Measurements from ENCODE around the gene PLEKHM3.

PLEKHM3 gene

DNA sequence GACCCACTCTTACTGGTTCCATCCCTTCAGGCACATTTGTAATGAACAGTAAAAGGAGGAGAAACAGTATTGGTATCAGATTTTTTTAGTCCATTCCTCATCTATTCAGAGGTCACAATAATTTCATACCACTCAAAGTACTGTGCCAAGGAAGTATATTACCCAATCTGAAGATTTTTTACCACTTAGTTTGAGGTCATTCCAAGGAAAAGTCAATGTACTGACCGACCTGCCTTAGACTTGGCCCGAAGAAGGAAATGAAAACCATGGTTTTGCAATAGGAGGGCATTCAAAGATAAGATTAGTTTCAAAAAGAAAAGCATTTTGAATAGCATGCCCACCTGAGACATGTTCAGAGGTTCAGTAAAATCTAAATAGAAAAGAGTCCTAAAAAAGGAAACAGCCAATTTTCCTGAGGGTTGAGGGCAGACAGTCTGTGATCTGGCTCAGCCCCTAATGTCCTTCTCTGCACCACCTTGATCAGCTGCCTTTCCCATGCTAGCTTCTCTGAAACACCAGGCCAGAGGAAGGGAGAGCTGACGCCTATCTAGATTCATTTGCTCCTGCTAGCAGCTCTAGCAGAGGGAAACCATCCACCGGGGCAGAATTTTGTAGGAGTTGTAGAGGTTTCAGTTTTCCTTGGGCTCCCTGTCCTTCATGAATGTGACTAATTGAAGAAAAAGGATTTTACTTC lies 148.3 kb downstream of the PLEKHM3 start:
- DNase-seq = no peak

- no peak for DNase-seq
These were observed 149.7 kb downstream of the PLEKHM3 start for GRCh38 chr2:207875473-207876212.

DNA sequence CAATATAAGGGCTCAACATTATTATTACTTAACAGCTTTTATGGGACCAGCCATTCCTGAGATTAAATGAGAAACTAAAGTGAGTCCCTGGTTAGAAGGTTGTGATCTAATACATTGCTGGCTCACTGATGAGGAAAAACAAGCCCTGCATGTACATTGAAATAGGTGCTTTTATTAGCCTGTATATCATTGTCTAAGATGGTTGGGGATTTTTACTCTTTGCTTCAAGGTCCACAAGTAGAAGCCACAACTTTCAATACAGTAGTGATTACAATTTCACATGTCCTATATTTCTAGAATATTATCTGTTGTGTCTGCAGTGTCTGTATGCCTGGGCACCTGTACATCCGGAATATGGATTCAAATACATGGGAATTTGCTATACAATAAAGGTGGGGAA lies 151.5 kb downstream of the PLEKHM3 start:
- no peak for DNase-seq

DNA sequence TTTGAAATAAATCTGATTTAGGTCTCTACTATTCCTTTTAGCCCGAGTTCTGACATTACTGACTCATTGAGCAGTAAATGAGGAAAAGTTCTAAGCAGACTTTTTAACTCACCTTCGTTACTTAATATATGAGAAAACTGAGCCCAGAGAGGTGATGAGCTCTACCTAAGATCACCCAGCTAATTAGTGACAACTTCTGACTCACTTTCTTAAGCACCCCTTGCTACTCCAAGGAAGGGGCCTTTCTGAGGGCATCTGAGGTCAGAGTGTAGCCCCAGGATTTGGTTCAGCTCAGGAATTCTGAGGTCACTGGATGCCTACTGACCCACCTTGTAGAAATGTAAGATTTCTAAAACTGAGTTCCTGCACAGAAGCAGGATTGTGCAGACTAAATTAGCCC lies 153.4 kb downstream of the PLEKHM3 start:
- DNase-seq = no peak

DNA sequence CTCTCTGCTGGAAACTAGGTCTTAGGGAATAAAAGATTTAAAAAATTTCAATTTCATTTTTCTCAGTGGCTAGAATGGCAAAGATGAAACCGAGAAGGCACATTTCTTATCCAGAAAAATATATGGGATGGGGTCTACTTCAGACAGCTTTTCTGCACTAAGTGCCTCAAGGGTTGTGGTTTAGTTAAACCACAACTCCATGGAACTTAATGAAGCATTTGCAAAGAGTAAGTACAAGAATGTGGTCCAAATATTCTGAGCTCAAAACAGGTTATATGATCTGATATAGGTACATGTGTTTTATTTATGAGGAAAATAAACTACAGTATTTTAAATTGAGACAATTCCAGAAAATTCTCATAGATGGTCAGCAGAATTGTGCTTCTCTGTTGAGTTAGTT lies 153.8 kb downstream of the PLEKHM3 start:
- DNase-seq = no peak

- no peak for DNase-seq
These were observed 154.5 kb downstream of the PLEKHM3 start for GRCh38 chr2:207870814-207871213.

DNA sequence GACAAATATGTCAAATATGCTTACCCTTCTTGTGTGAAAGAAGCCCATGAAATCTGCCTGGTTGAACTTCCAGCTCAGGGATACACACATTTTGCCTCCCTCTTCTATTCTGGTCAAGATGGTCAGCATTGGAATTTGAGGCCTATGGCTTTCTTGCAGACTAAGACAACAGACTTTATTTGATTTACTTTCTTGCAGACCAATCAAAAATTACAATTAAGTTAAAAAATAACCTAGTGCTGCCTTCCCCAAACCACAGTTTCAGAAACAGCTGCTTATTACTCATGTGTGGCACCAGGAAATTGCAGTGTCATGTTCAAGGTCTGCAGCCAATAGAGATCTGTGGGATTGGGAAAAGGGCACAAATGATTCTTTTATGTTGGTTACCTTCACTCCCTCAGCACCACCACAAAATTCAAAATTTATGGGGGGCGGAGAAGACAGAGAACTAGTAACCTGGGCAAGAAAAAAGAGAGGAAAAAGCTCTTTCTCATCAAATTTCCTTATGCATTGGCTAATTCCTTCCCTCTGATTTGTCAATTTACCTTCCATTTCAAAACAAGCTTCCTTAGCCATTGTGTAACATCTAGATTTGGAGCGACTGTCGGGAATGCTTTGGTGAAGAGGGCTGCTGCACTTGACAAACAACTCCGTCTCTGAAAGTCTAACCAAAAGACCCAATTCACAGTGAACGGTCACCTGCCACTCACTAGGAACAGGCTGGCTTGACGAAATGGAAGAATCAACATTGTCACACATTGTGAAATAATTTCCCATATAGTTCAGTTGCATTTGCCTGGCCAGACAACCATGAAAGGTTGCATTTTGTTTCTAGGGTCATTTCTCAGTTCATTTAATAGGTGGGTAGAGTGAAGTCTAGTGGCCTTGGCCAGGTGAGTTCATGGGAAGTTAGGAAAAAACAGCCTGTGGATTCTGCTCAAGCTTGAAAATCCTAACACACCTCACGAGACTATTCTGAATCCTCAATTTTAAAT lies 155.2 kb downstream of the PLEKHM3 start:
- DNase-seq = no peak

- no peak for DNase-seq
These were observed 156.3 kb downstream of the PLEKHM3 start for GRCh38 chr2:207868855-207869596.

DNA sequence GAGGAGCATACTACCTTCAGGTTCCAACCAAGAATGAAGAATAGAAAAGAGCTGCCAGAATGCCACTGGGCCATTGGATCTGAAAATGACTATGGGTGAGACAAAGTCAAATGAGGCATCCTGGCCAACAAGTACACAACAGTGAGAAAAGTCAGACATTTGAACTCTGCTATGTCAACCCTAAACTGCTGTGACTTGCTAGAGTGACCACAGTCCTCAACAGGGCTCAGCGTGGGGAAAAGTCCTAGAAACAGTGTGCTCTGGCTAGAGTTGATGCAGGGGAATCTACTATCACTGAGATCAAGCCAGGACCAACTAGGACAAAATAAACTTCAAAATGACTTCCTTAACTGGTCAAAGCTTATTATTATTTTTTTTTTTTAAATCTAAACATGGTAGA lies 157.4 kb downstream of the PLEKHM3 start:
- no peak for DNase-seq

- DNase-seq = no peak
These were observed 158.3 kb downstream of the PLEKHM3 start for GRCh38 chr2:207867056-207867455.

GRCh38 chr2:207865210-207865609 lies 160.1 kb downstream of the PLEKHM3 start:
- DNase-seq = no peak

GRCh38 chr2:207863345-207863744 lies 162.0 kb downstream of the PLEKHM3 start:
- DNase-seq = no peak

DNA sequence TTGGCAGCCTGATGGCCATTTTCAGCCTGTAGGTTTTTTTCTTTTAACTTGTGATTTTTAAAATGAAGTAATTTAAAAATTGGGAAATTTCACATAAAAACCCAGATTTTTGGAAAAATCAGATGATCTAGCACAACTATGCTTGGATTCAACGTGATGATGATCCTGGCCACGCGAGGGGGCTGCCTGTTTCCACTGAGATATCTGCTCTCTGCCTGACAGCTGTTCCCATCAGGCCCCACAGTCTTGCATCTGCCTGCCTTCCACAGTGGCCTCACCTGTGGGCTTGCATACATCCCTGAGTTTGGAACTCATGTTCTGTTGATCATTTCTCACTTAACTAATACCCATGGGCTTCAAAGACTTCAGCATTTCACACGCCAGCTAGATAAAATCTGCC lies 163.5 kb downstream of the PLEKHM3 start:
- no peak for DNase-seq

- no peak for DNase-seq
These were observed 164.6 kb downstream of the PLEKHM3 start for GRCh38 chr2:207860685-207861084.

DNA sequence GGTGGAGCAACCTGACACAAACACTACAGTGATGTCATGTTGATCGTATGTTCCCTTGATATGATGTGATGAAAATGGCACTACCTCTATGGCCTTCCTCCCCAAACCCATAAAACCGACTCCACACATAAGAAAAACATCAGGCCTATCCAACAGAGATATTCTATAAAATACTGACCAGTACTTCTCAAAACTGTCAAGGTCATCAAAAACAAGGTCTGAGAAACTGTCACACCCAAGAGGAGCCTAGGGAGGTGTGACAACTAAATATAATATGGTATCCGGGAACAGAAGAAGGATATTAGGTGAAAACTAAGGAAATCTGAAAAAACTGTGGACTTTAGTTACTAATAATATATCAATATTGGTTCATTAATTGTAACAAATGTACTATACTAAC lies 169.7 kb downstream of the PLEKHM3 start:
- no peak for DNase-seq

DNA sequence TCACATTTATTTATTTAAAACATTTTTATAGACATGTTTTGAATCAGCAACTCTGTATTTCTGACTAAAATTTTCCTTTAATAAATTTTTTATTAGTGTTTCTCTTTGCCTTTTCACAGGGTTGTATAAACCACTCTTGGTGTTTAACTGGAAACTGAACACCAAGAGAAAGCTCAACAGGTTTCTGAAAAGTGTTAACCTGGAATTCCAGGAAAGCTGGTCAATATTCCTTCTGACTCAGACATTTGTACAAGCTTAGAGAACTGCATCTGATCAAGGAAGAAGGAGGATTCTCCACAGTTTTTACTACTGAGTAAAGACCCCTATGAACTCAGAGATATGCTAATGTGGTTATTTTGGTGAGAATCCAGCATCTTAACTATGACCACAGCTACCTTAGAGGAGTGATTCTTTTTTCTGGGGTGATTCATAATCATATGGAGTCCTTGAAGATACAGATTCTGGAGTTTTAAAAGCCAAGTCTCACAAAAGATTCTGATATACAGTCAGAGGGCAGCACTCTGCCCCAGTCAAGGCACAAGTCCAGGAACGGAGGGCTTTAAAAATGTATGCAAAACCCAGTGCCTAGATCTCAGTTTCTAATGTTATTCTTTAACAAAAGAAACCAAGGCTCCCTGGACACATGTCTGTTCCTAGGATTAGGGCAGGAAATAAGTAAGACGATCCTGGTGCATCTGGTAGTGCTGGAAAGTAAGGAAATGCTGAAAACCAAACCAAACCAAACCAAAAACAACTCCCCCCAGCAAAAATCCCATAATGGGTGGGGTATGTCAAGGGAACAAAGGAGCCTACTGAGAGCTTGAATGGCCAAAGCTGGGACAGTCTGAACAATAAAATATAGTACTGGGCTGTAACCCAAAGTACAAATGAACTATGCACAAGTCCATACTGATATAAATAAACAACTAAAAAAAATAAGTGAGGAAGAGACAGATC lies 170.6 kb downstream of the PLEKHM3 start:
- DNase-seq = no peak

- no peak for DNase-seq
These were observed 172.5 kb downstream of the PLEKHM3 start for GRCh38 chr2:207852791-207853190.

DNA sequence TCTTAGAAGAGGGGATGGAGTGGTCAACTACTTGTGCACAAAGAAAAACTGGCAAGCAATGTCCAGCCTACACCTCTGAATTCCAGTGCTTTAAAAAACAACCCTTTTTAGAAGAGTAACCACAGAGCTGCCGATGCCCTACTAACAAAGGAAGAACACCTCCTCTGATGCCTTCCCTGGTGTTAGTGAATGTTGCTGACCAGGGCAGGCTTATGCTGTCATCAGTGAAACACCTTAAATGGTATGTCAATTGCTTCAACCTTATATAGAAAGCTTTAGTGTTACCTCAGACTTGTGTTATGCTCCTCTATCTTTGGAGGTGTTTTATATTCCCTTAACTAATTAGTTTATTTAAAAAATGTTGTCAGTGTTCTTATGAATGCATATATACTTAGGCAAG lies 175.9 kb downstream of the PLEKHM3 start:
- no peak for DNase-seq

GRCh38 chr2:207848545-207848928 lies 176.8 kb downstream of the PLEKHM3 start:
- DNase-seq = no peak

DNA sequence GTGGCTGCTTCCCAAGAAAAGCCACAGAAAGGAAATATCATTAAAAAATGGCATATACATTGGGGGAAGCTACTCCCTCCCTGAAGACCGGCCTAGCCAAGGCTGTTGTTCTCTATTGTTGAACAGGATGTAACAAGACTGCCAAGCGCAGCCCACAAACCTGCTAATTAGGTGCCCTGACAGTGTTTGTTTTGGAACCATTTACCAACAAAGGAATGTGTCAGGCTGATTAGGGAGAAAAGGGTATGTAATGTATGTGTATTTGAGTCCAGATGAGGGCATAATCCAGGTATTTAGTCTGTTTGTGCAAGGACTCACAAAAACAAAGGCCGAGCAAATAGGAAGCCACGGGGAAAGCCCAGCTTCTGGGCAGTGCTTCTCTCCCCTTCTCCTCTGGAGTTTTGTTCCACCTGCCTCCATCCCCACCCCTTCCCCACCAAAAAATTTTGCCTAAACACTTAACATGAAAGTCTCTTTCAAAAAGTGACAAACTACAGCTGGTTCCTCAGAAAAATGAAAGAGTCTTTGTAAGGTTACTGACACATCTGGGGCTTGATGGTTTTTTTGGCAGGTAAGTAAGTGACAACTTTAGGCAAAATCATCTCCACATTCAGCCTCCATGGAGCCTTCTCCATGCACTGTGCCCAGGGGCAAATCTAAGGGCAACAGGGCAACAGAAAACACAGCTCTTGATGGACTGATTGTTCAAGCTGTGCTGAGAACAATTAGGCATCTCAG lies 177.4 kb downstream of the PLEKHM3 start:
- no peak for DNase-seq

Data from stimulated activated CD4-positive, alpha-beta T cell treated with anti-CD3 and anti-CD28 coated beads, Interleukin-2, amount 100 ng/mL, for 48 hours (primary cell).